Suppressor macrophage (primary cell): Measurements from ENCODE around the gene APH1B.
"Not testable (repeated sequence)": the region's sequence is repeated elsewhere in the genome, so short reads cannot be mapped to it uniquely, and the experiment has no call there.

ENCODE experiments used
- DNase-seq, 4 experiments: peaks; one replicate each; pipeline ENCODE4 v3.0.0-alpha.2; 2020 to 2022

APH1B gene

GRCh38 chr15:63332367-63333124, 55.1 kb downstream of the APH1B start:
- DNase-seq: no peak

DNA sequence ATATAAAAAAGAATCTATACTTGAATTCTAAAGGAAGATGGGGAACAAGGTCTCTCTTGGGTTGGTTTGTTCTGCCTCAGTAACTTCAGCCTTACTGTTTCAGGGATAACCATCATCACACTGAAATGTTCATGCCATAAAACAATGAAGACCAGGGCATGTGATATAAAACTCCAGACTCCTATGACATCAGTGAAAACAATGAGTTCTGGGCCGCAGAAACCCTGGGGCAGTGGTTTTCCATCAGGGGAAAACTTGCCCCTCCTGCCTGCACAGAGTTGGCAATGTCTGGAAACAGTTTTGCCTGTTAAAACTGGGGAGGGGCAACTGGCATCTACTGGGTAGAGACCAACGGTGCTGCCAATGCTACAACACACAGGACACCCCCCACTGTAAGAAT, 57.4 kb downstream of the APH1B start:
- DNase-seq: no peak

DNA sequence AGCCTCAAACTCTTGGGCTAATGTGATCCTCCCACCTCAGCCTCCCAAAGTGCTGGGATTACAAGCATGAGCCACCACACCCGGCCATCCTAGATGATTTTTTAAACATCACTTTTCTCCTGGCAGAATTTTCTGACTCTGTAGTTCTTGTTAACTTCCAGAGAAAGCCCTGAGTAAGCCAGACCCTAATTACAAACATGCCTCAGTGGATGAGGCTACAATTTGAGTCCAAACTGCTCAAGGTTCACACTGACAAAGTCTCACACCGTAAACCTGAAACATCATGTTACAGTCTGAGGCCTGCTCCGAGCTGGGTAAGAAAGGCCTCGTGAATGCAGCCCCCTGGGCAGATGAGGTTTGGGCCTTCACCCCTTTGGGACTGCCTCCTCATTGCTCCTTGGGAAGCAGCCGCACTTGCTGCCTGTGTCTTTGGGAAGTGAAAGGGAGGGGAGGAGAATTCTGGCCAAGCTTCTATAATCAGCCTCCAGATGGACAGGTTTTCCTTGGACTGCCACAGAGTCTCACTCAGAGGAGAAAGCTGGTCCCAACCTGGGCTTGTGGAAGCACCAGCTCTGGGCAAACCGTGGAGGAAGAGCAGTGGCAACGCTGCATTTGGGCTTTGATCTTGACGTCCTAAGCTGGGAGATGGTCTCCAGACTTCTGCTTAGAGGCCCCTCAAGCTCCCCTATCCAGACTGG, 58.3 kb downstream of the APH1B start:
- DNase-seq: no peak

- no peak for DNase-seq
These were observed 59.6 kb downstream of the APH1B start for GRCh38 chr15:63337046-63337445.

DNA sequence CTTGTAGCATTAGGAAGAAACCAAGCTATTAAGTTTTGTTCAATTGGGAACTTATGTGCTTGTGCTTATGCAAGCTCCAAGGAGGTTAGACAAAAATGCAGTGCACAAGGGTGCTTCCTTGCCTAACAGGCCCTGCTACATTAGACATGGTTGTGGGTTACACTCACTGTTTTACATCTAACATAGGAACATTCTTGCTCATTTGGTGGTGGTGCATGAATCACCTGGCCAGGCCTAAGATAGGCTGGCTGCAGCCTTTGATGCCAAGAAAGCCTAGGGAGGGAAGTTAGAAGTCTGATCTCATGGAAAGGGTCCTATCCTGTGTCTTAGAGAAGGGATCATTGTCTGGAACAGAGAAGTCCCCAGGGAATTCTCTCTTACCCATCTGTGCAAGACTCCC, 60.8 kb downstream of the APH1B start:
- DNase-seq: no peak

GRCh38 chr15:63339006-63339766, 61.8 kb downstream of the APH1B start:
- no peak for DNase-seq

- DNase-seq: no peak
These were observed 62.4 kb downstream of the APH1B start for GRCh38 chr15:63339836-63340235.

DNA sequence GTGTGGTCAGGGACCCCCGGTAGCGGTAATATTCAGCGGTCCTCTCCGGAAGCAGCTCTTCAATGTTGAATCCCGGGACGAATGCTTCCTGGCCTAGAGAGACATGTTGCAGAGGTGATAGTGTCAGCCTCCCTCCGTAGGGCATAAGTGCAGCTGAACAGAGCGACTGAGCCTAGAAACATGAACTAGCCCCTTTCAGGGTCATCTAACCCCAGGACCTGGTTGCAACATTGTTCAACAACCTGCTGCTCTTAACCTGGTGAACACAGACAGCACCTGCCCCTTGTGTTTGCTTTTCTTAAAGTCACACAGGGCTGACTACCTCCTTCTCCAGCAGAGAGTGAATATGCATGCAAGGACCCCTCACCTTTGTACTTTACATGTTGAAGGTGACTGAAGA, 62.9 kb downstream of the APH1B start:
- DNase-seq: no peak

DNA sequence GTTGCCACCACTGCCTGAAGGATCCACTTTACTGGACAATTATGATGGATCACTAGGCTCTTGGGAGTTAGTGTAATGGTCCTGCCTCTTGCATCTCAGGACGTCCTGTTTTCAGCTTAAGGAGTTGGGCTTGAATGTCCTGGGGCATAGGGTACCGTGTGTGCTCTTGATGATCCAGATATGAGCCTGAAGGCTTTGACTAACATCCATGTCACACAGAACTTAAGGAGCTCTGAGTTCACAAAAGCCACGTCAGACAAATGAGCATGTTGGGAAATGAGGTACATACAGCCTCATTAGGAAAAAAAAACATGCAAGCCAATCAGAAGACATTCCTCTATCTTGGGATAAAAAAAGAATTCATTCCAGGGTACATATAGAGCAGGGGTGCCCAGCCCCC, 63.5 kb downstream of the APH1B start:
- no peak for DNase-seq

GRCh38 chr15:63341898-63342297, 64.5 kb downstream of the APH1B start:
- no peak for DNase-seq

GRCh38 chr15:63342996-63343562, 65.7 kb downstream of the APH1B start:
- DNase-seq: not testable (repeated sequence)

GRCh38 chr15:63344731-63345390, 67.5 kb downstream of the APH1B start:
- DNase-seq: no peak

- no peak for DNase-seq
These were observed 68.0 kb downstream of the APH1B start for GRCh38 chr15:63345391-63345752.

DNA sequence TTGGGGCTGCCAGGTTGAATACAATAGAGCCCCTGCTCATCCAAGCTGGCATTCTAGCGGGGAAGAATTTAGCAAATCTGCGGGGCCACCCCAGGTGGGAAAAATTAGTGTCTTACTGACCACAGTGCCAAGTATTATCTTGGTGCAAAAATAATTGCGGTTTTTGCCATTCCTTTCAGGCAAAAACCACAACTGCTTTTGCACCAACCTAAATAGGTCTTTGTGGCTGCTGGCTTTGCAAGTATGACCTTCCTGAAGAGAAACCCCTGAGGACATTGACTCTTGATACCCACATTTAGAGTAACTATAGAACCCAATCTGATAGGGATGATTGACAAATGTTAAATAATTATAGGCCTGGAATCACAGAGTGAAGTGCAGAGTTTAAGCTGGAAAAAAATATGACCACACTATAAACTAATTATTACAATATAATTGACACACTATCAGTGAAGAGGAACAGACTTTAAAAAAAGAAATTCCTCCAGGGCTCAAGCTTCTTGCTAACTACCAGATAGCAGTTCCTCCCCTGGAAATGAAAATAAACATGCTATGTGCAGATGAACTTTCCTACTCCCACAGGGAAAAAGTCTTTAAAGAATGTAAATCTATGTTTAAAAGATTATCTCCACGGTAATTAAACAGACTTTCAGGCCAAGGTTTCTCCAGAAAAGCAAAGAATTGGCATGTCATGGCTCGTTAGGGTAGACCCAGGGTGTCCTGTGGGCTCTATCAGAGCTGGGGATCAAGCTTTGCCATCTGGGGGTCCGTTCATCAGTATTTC, 69.9 kb downstream of the APH1B start:
- peak in 1 of 4 experiments; percentile 18 for DNase-seq

DNA sequence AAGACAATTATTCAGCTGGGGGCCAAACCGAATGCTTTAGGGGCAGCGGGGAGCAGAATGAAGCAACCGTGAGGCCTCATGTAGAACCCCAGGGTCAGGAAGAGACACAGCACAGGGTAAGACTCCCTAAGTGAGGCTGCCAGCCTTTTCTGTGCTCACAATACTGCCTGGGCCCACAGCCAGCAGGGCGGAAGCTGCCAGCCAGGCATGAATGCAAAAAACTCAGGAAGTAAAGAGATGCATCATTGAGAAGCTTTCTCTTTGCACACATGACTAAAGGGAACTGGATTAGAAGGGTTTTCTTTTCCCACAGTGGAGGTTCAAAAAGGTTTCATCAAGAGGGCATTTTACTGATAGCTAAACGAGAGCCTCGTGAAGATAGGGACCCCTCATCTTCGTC, 71.0 kb downstream of the APH1B start:
- DNase-seq: peak; percentile 71 to 89 (median 83)

DNA sequence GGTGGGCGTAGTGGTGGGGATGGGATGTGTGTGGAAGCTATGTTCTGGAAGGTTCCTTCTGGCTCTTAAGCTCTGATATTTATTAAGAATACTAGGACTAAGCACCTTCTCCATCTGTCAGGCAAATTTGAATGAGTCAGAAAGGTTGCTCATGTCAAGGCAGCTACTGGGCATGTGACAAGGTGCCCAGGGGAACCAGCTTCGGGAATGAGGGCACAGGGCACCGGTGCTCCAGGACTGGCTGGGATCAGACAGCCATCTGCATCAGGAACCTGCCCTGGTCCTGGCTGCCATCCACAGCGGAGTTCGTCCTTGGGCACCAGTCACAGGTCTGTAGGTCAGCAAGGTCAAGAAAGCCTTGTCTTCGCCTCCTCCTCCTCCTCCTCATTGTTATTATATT, 71.8 kb downstream of the APH1B start:
- peak in 2 of 4 experiments; percentile 22 to 24 for DNase-seq

- no peak for DNase-seq
These were observed 72.2 kb downstream of the APH1B start for GRCh38 chr15:63349621-63350020.

DNA sequence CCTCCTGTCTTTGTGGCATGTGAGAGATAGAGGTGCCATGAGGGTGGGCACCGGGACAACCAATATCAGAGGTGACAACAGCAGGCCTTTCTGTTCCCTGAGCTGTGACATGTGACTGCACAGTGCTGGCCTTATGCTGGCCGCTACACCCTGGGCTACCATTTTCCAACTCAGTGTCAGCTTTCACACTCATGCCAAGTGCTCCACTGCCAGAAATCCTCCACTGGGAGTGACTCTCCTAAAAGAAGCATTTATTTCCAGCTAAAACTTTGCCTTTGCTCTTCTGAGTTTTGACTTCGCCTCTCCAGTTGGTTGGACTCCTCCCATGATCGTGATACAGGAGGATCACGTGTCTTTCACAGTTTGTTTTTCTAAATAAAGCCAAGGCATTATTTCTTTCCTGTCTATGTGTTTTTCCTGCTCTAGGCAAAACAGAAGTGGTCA, 72.8 kb downstream of the APH1B start:
- DNase-seq: no peak

DNA sequence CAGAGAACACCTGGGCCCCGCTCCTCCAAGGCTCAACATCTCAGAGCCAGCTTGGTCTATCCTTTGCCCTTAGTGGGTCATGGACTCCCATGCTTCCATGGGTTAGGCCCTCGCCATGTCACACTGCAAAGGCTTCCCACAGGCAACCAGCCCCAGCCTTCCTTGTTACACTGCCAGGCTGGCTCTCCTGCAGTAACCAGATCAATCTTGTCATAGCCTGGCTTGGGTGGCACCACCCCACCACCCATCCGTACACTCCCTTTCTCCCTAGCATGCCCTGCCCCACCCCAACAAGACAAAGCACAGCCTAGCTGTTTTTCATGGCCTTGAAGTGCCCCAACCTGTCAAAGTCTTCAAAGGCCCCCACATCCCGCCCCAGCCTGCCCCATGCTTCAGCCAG, 73.8 kb downstream of the APH1B start:
- no peak for DNase-seq

- no peak for DNase-seq
These were observed 75.4 kb downstream of the APH1B start for GRCh38 chr15:63352808-63353207.

DNA sequence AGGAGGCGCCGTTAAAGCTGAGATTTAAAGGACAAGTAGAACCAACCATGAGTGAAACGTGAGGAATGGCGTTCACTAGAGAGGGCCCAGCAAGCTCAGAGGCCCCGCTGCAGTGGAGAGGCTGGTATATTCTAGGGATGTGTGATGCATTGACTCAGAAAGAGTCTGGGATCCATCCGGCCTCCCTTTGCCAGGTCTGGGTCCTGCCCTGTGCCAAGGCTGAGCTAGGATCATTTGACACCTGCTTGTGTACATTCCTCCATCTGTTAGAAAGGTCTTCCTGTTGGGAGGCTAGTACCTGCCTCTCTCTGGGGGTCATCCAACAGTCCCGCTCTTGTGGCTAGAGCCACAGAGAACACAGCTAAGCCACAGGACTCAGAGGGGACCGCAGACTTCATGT, 75.9 kb downstream of the APH1B start:
- no peak for DNase-seq

- no peak for DNase-seq
These were observed 76.5 kb downstream of the APH1B start for GRCh38 chr15:63353887-63354286.
